RWPE2 (cell line): Measurements from ENCODE around the gene SIRT4.

Experiments used
- ATAC-seq: fragments of 200-7000 bp; cut with Tn5 transposase; 3 replicates; pipeline ENCODE4 v1.9.1; 2021; ENCODE audit warnings: low read depth
- DNase-seq: peaks from one replicate; pipeline ENCODE4 v3.0.0-alpha.2; 2020; ENCODE audit warnings: low spot score
- H3K27ac ChIP-seq: fragments of 450-650 bp; 2 replicates; pipeline ENCODE4 v1.5.1; 2017; ENCODE audit warnings: mild to moderate bottlenecking; ENCODE audit not compliant: poor library complexity, severe bottlenecking
- H3K27me3 ChIP-seq: fragments of 250-450 bp; sonication (Bioruptor Pico); 2 replicates; pipeline ENCODE4 v1.5.1; 2021; ENCODE audit warnings: mild to moderate bottlenecking, moderate library complexity; ENCODE audit not compliant: insufficient read depth, poor library complexity, severe bottlenecking
- H3K36me3 ChIP-seq: fragments of 250-450 bp; sonication (Bioruptor Pico); 2 replicates; pipeline ENCODE4 v1.5.1; 2020; ENCODE audit warnings: low read depth, mild to moderate bottlenecking, moderate library complexity
- H3K4me1 ChIP-seq: fragments of 250-450 bp; sonication (Bioruptor Pico); 2 replicates; pipeline ENCODE4 v1.5.1; 2021; ENCODE audit warnings: mild to moderate bottlenecking, moderate library complexity; ENCODE audit not compliant: insufficient read depth, poor library complexity, severe bottlenecking
- H3K4me3 ChIP-seq: fragments of 250-450 bp; sonication (Bioruptor Pico); 2 replicates; pipeline ENCODE4 v1.5.1; 2021; ENCODE audit warnings: mild to moderate bottlenecking, moderate library complexity; ENCODE audit not compliant: severe bottlenecking
- H3K9me3 ChIP-seq: fragments of 250-450 bp; sonication (Bioruptor Pico); 2 replicates; pipeline ENCODE4 v1.5.1; 2021; ENCODE audit warnings: mild to moderate bottlenecking, moderate library complexity; ENCODE audit not compliant: severe bottlenecking
- TF ChIP-seq, protein P1 (sequence below): fragments of 450-650 bp; IDR thresholded peaks from one replicate; pipeline ENCODE4 v1.5.1; 2017; ENCODE audit warnings: mild to moderate bottlenecking, moderate library complexity; ENCODE audit not compliant: poor library complexity, severe bottlenecking

The SIRT4 gene

DNA sequence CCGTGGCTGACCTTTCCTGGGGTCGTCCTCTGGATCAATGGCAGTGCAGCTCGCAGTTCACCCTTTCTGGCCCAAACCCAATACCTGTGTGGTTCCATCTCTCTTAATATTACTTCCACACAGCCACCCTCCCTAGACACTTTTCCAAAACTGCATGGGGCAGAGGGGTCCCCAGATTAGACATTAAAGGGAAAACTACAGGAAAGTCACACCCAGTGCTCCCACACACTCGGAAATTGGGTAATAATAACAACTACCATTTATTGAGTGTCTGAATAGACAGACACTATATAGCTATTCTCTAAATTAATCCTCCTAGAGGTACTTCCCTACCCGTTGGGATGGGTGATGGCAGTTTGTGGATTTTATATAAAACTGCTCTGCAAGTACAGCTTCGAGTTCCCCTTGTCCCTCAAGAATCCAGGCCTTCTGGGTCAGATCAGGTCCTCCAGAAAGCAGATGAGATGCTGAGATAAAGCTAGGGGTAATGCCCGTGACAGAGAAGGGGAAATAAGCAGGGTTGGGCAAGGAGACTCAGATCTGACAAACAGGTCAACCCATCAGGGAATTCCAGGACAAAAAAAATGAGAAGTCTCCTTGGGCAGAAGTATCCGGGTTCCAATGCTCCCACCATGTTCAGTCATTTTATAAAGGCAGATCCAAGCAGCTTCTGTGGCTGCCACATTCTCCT, 35.8 kb upstream of the SIRT4 start:
- ATAC-seq, result no peak
- TF ChIP-seq, protein P1, sequence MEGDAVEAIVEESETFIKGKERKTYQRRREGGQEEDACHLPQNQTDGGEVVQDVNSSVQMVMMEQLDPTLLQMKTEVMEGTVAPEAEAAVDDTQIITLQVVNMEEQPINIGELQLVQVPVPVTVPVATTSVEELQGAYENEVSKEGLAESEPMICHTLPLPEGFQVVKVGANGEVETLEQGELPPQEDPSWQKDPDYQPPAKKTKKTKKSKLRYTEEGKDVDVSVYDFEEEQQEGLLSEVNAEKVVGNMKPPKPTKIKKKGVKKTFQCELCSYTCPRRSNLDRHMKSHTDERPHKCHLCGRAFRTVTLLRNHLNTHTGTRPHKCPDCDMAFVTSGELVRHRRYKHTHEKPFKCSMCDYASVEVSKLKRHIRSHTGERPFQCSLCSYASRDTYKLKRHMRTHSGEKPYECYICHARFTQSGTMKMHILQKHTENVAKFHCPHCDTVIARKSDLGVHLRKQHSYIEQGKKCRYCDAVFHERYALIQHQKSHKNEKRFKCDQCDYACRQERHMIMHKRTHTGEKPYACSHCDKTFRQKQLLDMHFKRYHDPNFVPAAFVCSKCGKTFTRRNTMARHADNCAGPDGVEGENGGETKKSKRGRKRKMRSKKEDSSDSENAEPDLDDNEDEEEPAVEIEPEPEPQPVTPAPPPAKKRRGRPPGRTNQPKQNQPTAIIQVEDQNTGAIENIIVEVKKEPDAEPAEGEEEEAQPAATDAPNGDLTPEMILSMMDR, result no peak
- no peak for DNase-seq
- H3K27ac ChIP-seq, result no peak overlapping the region
- H3K36me3 ChIP-seq, result peaks cover 37% of the 10 kb centered on the region
- no peaks in the 10 kb centered on the region for H3K9me3 ChIP-seq
- no peak overlapping the region for H3K4me3 ChIP-seq
- peaks cover 20% of the 10 kb centered on the region for H3K4me1 ChIP-seq
- no peaks in the 10 kb centered on the region for H3K27me3 ChIP-seq

DNA sequence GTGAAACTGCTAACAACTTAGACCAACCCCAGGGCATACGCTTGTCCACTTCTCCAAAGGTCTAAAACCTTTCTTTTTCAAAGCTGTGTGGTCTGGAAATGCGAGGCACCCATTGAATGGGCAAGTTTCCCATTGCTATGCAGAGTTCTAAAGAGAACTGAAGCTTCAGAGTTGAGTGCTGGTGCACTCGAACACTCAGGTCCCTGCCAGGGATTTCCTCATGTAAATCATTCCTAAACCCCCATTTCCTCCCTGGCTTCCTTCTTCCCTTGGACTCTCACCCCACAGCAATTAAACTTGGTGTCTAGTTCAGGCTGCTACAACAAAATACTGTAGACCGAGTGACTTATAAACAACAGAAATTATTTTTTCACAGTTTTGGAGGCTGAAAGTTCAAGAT, 34.4 kb upstream of the SIRT4 start:
- DNase-seq (no peak), ATAC-seq (no peak)
- Histone ChIP-seq H3K4me1 (peaks cover 9% of the 10 kb centered on the region), H3K27ac (no peak overlapping the region), H3K9me3 (no peaks in the 10 kb centered on the region), H3K4me3 (no peak overlapping the region), H3K27me3 (no peaks in the 10 kb centered on the region), H3K36me3 (peaks cover 25% of the 10 kb centered on the region)
- TF ChIP-seq, protein P1, result no peak

DNA sequence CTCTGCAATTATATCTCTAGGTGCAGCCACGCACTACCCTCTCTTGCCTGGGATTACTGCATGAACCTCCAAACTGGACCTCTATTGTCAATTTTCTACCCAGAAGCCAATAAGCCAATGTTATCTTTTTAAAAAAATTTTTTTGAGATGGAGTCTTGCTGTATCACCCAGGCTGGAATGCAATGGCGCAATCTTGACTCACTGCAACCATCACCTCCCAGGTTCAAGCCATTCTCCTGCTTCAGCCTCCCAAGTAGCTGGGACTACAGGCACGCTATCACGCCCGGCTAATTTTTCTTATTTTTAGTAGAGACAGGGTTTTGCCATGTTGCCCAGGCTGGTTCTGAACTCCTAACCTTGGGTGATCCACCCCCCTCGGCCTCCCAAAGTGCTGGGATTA, 25.4 kb upstream of the SIRT4 start:
- Histone ChIP-seq H3K9me3 (no peaks in the 10 kb centered on the region), H3K36me3 (no peaks in the 10 kb centered on the region), H3K4me3 (no peak overlapping the region), H3K27me3 (no peaks in the 10 kb centered on the region), H3K4me1 (no peaks in the 10 kb centered on the region), H3K27ac (no peak overlapping the region)
- TF ChIP-seq, protein P1, result no peak
- ATAC-seq (0 out of 3 replicates have a peak, but pooled peaks have one; percentile 29), DNase-seq (no peak)

DNA sequence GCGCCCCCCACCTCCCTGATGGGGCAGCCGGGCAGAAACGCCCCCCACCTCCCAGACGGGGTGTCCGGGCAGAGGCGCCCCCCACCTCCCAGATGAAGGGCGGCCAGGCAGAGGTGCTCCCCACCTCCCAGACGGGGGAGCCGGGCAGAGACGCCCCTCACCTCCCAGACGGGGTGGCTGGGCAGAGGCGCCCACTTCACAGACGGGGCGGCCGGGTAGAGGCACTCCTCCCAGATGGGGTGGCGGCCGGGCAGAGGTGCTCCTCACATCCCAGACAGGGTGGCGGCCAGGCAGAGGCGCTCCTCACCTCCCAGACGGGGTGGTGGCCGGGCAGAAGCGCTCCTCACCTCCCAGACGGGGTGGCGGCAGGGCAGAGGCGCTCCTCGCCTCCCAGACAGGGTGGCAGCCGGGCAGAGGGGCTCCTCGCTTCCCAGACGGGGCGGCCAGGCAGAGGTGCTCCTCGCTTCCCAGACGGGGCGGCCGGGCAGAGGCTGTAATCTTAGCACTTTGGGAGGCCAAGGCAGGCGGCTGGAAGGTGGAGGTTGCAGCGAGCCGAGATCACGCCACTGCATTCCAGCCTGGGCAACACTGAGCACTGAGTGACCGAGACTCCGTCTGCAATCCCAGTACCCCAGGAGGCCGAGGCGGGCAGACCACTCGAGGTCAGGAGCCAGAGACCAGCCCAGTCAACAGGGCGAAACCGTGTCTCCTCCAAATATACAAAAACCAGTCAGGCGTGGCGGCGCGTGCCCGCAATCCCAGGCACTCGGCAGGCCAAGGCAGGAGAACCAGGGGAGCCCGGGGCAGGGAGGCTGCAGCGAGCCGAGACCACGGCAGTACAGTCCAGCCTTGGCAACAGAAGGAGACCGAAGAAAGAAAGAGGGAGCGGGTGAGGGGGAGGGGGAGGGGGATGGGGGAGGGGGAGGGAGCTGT, 23.7 kb upstream of the SIRT4 start:
- H3K4me1 ChIP-seq, result no peaks in the 10 kb centered on the region
- H3K27ac ChIP-seq, result no peak overlapping the region
- TF ChIP-seq, protein P1, result no peak
- no peaks in the 10 kb centered on the region for H3K36me3 ChIP-seq
- no peaks in the 10 kb centered on the region for H3K9me3 ChIP-seq
- no peaks in the 10 kb centered on the region for H3K27me3 ChIP-seq
- DNase-seq (no peak), ATAC-seq (no peak)
- no peak overlapping the region for H3K4me3 ChIP-seq
